Ovary (tissue), 3 donors: ENCODE data around the gene ZNF556.

Experiments
- CTCF ChIP-seq, 3 donors: fragments of 450-650 bp in 2 of 3; fragments of 200-600 bp in 1 of 3; IDR thresholded peaks; one replicate each; pipeline versions ENCODE4 v1.5.1 to v1.8.0; 2016 to 2022; ENCODE audit warnings: antibody characterized with exemption in 3 of 3, mild to moderate bottlenecking in 1 of 3
- EP300 ChIP-seq: sonication (generic); formaldehyde crosslinking; IDR thresholded peaks from one replicate; pipeline ENCODE4 v1.6.1; 2017; ENCODE audit warnings: antibody characterized with exemption
- POLR2A ChIP-seq: fragments of 450-650 bp; IDR thresholded peaks from one replicate; pipeline ENCODE4 v1.6.1; 2017; ENCODE audit warnings: antibody characterized with exemption, mild to moderate bottlenecking, moderate library complexity
- donor health status: DM: no; HTN: no; CAD: no.

- TF ChIP-seq CTCF (IDR thresholded peaks at IDR 0.05), result no peak
- TF ChIP-seq POLR2A, result no peak
- TF ChIP-seq EP300, result no peak
These were observed 18.6 kb downstream of the ZNF556 start for GRCh38 chr19:2885736-2886135.
